OCI-M2 (cell line): Measurements from ENCODE around the gene GALM.
"Not testable (repeated sequence)": the region's sequence is repeated elsewhere in the genome, so short reads cannot be mapped to it uniquely, and the experiment has no call there.

Experiments
- DNase-seq: peaks from one replicate; lab custom pipeline; 2025; ENCODE audit not compliant: unreplicated experiment; lab: John Stamatoyannopoulos, UW

GALM gene

DNA sequence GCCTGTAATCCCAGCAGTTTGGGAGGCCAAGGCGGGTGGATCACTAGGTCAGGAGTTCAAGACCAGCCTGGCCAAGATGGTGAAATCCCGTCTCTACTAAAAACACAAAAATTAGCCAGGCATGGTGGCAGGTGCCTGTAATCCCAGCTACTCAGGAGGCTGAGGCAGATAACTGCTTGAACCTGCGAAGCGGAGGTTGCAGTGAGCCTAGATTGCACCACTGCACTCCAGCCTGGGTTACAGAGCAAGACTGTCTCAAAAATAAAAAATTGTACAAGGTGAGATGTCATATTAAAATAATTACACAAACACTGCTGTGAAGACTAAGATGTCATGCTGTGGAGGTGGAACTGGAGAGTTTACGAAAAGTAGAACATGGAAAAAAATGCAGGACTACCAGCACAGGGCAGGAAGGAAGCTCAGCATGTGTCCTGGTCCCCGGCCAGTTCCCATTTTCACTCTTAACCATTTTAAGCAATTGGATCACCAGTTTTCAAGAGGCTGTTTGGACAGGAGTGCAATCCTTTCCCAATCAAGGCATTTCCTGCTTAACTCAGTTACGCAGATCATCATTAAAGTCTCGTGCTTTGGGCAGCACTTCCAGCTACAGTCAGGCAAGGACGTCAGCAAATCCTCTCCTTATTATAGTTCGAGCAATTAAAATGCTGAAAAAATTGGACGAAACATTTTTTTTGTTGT lies 71.2 kb downstream of the GALM start:
- not testable (repeated sequence) for DNase-seq

- DNase-seq = no peak
These were observed 72.0 kb downstream of the GALM start for GRCh38 chr2:38737925-38738324.

- no peak for DNase-seq
These were observed 73.6 kb downstream of the GALM start for GRCh38 chr2:38739524-38739923.

DNA sequence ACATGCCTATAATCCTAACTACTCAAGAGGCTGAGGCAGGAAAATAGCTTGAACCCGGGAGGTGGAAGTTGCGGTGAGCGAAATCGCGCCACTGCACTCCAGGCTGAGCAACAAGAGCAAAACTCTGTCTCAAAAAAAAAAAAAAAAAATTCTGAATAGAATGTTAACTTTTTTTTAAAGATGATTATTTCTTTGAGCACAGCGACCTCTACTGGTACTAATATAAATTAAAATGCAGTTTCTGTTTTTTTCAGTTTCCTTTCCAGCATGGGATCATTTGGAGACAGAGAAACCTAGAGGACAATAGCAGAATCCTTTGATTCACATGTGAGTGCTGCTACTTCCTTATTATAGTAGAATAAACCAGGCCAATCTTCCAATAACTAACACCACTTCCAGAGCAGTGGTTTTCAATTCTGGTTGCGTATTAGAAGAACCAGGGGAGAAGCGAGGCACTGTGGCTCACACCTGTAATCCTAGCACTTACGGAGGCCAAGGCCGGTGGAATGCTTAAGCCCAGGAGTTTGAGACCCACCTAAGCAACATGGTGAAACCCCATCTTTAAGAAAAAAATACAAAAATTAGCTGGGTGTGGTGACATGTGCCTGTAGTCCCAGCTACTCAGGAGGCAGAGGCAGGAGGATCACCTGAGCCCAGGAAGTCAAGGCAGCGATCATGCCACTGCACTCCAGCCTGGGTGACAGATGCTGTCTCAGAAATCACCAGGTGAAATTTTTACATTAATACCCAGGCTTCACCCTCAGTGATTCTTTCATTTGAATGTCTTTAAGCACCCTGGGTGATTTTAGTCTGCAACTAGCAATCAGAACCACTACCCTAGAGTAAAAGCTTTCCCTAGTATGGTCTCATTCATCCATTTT lies 75.2 kb downstream of the GALM start:
- DNase-seq = peak; percentile 31

DNA sequence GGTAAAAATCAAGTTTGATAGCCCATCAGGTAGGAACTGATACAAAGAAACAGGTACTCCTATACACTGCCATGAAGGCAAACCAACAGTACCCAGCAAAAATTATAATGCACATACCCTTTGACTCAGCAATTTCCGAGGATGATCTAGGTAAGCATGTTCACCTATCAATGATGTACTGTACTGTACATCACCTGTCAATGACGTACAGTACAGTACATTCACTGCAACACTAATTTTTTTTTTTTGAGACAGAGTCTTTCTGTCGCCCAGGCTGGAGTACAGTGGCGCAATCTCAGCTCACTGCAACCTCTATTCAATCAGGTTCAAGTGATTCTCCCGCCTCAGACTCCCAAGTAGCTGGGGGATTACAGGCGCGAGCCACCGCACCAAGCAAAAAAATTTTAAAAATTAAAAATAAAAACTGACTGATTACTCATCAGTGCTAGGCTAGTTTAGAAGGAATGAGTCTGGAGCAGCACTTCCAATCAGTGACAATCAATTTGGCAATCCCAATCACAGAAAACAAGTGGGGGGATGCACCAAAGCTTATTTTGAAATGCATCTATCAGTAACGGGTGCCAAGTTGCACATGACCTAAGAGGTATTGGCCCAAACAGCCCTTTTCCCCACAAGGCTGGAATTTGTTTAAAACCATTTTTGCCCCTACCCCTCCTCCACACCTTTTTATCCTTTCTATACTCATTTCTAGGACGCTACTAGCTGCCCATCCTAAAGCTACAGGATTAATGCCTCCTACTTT lies 77.1 kb downstream of the GALM start:
- no peak for DNase-seq

DNA sequence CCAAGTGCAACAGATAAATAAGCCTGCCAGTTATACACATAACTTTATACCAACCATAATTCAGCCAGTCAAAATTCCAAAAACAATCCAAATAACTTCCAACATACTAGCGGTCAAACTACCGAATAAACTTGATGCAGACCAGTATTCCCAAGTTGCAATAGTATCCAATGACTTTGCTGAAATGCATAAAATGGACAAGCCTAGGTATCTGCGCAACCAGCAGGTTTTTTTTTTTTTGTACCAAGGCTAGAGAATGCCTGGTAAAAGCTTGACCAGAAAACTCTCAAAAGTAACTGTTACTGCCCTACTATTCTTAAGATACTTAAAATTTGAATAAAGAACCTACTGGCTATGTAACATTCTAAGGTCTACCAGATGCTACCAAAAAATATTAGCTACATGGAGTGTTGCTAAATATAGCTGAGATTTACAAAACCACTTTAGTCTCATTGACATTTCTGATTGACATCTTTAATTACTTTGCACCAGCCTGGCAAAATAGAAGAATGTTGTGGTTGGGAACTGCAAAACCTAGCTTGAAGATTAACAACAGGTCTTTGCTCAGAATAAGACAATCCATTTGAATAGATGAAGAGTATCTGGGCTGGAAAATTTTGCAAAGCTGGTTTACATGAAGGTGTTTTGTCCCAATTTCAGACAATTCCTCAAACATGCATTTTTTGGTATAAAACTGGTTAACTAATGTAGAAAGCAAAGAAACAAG lies 77.9 kb downstream of the GALM start:
- DNase-seq = no peak

GRCh38 chr2:38744399-38744780 lies 78.5 kb downstream of the GALM start:
- DNase-seq = no peak

- no peak for DNase-seq
These were observed 79.4 kb downstream of the GALM start for GRCh38 chr2:38745267-38745666.

- DNase-seq = no peak
These were observed 81.1 kb downstream of the GALM start for GRCh38 chr2:38747007-38747424.

DNA sequence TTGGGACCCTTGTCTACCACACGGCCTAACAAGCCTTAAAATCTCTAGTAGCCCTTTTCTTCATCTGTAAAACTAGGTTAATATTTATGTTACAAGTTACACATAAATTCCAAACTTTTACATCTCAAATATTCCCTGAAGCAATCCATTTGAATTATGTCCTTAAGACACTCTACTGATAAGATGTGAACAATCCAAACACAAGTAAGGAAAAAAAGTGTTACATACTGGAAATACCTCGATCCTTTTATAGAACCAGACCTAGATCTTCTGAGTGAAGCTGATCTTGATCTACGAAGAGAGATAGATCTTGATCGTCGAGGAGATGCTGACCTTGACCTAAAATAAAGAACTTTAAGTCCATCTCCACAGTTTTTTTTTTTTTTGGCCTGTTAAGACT lies 81.9 kb downstream of the GALM start:
- DNase-seq = no peak

GRCh38 chr2:38748391-38748790 lies 82.5 kb downstream of the GALM start:
- no peak for DNase-seq

- no peak for DNase-seq
These were observed 83.3 kb downstream of the GALM start for GRCh38 chr2:38748943-38749804.

DNA sequence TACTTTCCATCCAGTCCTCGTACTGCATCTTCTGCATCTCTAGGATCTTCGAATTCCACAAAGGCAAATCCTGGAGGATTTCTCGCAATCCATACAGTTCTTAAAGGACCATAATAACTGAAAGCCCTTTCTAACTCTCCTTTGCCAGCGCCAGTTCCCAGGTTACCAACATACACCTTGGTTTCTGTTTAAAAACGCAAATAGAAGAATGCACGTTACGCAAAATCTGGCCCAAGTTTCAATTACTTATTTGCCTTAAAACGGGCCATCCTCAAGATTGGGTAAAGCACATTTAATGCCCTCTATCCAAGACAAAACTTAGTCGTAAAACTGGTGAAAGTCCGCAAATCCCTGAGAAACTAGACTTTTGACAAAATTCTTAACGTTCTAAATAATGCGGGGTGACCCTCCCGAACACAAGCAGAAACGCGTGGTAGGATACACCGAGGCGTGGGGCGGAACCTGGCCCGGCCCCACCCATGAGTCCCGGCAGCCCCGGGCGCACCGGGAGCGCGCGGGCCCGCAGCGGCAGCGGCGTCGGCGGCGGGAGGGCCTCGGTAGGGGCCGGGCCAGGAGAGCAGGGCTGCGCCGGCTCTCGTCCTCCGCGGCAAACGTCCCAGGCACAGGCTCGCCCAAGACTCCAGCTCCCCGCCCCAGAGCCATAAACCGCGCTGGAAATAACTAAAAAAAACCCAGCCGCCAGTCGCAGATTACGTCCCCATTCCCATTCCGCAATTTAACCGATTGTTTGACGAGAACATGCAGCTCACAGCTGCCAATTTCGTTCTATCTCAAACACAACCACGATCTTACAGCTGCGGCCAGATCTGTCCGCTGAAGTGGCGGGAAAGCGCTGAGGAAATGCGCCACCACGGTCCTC lies 84.3 kb downstream of the GALM start:
- no peak for DNase-seq

DNA sequence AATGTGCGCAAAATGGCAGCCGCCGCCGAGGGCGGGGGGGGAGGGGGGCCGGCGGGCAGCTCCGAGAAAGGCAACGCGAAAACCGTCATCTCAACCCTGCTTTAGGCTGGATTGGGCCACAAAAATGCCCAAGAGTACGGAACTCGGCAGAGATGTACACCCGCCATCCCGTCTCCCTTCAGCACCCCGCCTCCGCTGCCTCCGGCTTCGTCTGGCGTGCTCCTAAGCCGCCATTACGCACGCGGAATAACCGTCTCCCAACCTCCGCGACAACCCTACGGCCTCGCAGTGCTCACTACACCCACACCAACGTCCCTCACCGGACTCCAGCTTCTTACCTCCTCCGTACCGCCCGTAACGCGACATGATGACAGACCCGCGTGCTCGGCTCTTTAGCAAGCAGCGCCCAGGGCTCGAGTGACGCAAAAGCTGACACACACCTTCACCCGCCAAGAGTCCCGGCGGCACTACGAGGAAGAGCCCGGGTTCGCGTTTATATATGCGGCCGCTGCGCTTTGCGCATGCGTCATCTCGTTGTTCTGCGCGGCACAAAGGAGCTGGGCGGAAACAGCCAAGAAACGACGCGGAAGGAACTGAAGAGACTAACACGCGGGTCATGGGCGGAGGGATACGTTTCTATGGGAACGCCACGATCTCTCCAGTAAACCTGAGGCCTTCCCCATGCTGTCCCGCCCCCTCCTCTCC lies 85.1 kb downstream of the GALM start, which contains the start of gene SRSF7:
Gene SRSF7 (minus strand): TSS at position 471 of the 705 bp plus-strand sequence. CDS start 105 bp downstream, at position 366.
- peak; percentile 96 for DNase-seq

GRCh38 chr2:38751596-38752410 lies 85.9 kb downstream of the GALM start:
- DNase-seq = no peak

DNA sequence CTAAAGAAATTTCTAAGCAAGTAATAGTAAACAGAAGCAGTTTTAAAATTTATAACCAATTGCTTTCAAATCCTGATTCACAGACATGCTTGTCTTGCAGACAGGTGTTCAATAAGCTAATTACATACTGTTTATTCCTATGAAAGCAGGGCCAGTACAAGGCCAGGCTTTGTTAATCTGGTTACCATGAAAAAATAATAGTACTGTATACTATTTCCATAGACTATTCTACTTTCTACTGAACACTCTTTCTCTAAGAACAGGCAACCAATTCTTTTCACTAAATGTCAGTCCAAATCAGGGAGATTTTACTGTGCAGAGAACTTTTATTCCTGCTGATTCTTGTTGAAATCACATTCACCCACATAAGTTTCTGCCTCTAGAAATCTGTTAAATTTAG lies 88.1 kb downstream of the GALM start:
- DNase-seq = no peak

GRCh38 chr2:38754506-38754905 lies 88.6 kb downstream of the GALM start:
- no peak for DNase-seq
